Suppressor macrophage treated with lipopolysaccharide for 1 hour (primary cell): ENCODE data around the gene MED29.

Experiments used
- DNase-seq, 3 donors: peaks; one replicate each; pipeline ENCODE4 v3.0.0-alpha.2; 2020 to 2022

MED29 gene

GRCh38 chr19:39412100-39412866 is 21.1 kb downstream of the MED29 start, which contains the start of gene PLEKHG2:
Gene PLEKHG2, plus strand, starts transcription at chr19:39412669. Its CDS starts 1,418 bp downstream, at chr19:39414087.
- peak; percentile 97 to 100 (median 99) for DNase-seq

GRCh38 chr19:39412867-39413271 is 21.7 kb downstream of the MED29 start:
- DNase-seq, result no peak

DNA sequence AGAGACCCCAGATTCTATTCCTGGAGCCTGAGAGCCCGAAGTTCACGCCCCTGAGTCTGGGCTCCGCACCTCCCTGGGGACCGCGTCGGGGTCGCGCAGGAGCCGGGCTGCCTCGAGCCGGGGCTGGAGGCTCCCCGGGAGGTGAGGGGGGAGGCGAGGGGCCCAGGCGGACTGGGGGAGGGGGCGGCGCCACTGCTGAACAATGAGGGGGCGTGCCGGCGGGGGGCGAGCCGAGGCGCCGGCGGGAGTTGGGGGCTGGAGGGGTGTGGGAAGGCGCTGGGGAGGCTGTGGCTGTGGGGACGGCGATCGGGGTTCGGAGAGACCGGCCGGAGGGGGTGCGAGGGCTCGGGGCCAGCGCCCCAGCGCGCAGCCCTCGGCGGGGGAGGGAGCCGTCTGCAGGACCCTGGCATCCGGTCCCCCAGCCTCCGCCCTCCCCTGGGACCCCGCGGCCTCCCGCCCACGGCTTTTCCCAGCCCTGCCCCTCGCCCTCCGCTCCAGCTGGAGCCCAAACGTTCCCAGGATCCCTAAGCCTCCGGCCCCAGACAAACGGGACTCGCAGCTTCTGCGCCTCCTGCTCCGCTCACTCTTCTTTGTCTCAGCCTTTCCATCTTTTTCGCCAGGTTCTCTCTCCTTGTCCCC is 22.2 kb downstream of the MED29 start:
- peak in 1 of 3 donors; percentile 46 for DNase-seq

DNA sequence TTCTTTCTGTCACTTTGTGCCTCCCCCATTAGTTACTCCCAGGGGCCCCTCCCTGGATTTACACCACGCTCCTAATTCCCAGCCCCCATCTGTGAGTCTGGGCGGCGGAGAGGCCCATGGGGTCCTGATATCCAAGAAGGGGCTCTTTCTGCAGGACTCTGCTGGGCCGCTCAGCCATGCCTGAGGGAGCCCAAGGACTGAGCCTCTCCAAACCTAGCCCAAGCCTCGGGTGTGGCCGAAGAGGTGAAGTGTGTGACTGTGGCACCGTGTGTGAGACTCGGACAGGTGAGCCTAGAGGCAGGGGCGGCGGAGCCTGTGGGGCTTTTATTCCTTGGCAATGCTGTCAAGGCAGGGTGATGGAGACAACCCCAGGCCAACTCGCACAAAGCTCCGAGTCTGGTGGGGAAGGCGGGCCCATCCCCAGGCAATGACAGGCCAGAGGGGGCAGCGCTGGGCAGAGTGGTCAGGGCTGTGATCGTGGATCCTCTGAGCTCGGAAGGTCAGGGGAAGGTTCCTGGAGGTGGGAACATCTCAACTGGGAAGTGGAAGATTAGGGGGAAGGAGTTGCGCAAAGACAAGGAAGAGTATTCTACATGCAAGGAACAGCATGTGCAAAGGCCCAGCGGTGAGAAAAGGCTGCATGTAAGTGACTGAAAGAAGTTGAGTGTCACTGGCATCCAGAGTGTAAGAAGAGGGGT is 22.9 kb downstream of the MED29 start:
- DNase-seq, result peak; percentile 33 to 64 (median 60)

DNA sequence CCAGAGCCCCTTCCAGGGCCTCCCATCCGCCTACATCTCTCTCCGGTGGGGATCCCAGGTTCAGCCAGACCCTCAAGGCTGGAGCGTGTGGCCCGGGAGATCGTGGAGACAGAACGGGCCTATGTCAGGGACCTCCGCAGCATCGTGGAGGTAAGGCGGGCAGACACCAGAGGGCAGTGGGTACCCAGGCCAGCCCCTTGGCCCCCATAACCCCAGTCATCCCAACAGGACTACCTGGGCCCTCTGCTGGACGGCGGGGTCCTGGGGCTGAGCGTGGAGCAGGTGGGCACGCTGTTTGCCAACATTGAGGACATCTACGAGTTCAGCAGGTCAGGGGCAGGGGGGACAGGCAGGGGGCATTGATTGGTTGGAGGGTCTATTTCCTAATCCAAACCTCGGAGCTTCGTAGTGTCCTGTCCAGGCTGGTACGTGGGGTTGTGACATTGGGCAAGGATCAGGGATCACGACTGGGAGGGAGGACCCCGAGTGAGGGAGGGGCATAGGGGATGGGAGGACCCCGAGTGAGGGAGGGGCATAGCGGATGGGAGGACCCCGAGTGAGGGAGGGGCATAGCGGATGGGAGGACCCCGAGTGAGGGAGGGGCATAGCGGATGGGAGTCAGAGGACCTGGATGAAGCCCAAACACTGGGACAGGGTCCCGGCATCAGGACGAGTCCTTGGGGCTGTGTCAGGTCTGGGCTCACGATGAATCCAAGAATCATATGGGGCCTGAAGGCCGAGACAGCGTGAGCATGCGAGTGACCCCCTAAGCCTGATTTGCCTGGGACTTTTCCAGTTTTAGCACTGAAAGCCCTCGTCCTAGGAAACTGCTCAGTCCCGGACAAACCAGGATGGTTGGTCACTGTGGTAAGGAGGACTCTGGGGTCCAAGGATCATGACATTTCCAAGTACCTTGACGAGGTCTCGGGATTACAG is 24.2 kb downstream of the MED29 start:
- no peak for DNase-seq

DNA sequence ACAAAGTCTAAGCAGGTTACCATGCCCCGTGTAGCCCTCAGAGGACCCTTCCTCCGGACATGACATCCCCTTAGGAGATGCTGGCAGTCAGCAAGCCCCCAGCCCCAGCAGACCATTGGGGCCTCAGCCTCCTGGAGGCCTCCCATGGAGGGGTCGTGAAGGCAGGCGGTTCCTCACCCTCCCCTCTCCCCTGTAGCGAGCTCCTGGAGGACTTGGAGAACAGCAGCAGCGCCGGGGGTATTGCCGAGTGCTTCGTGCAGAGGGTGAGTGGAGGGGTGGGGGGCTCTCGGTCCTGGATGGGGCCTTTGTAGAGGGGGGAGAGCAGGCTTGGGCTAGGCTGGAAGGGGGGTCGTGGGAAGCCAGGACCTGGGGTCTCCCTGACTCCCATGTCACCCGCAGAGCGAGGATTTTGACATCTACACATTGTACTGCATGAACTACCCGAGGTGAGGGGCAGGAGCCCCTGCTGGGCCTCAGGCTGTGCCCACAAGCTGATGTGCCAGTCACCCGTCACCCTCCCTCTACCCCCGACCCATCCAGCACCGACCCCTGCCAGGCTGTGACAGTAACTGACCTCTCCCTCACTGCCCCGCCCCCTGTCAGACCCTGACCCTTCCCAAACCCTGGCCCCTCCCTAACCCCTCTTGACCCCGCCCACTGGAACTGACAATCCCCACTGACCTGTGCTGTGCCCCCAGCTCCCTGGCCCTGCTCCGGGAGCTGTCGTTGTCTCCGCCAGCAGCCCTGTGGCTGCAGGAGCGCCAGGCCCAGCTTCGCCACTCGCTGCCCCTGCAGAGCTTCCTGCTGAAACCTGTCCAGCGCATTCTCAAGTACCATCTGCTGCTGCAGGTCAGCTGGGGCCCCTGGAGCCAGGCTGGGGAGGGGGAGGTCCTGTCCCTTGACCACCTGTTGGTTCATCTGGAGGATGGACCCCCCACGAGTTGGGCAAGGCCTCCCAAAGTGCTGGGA is 25.3 kb downstream of the MED29 start:
- DNase-seq, result no peak

- no peak for DNase-seq
These were observed 26.4 kb downstream of the MED29 start for GRCh38 chr19:39417463-39418181.

- DNase-seq, result peak in 1 of 3 donors; percentile 40
These were observed 27.8 kb downstream of the MED29 start for GRCh38 chr19:39419003-39419402.

DNA sequence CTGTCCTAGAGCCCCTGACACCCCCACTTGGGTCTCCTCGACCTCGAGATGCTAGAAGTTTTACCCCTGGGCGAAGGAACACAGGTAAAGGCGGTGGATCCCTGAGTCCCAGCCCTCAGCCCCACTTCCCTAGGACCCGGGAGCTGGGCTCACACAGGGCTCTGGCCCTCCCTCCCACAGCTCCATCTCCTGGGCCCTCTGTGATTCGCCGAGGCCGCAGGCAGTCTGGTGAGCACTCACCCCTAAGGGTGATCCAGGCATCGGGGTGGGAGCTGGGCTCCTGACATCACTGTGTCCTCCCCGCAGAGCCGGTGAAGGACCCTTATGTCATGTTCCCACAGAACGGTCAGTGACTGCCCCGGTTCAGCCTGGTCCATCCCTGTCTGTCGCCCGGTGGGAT is 29.6 kb downstream of the MED29 start:
- no peak for DNase-seq

- DNase-seq, result no peak
These were observed 30.8 kb downstream of the MED29 start for GRCh38 chr19:39422020-39422419.

- DNase-seq, result no peak
These were observed 32.3 kb downstream of the MED29 start for GRCh38 chr19:39423258-39424086.

DNA sequence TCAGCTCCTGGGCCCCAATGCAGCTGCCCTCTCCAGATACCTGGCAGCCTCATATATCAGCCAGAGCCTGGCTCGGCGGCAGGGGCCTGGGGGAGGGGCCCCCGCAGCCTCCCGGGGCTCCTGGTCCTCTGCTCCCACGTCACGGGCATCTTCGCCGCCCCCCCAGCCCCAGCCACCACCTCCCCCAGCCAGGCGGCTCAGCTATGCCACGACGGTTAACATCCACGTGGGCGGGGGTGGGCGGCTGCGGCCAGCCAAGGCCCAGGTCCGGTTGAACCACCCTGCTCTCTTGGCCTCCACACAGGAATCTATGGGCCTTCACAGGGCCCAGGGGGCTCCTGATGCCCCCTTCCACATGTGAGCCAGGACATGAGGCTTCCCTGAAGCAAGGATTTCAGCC is 33.8 kb downstream of the MED29 start:
- no peak for DNase-seq

GRCh38 chr19:39425744-39426143 is 34.6 kb downstream of the MED29 start:
- DNase-seq, result no peak

DNA sequence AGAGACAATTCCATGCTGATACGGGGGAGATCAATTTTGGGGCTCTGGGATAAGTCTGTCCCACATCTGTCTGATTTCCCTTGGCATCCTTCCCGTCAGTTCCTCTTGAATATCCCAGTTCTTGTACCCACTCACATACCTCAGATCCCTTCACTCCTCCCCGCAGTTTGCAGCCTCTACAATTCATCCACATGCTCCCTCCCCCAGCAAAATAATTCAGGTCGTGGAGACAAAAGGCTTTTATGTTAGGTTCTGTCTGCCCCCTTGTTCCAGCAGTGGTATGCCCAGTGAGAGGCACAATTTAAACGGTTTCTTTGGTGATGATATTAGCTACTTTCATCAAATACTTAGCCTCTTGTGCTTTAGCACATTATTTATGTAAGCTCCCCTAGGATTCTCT is 35.0 kb downstream of the MED29 start:
- DNase-seq, result no peak

DNA sequence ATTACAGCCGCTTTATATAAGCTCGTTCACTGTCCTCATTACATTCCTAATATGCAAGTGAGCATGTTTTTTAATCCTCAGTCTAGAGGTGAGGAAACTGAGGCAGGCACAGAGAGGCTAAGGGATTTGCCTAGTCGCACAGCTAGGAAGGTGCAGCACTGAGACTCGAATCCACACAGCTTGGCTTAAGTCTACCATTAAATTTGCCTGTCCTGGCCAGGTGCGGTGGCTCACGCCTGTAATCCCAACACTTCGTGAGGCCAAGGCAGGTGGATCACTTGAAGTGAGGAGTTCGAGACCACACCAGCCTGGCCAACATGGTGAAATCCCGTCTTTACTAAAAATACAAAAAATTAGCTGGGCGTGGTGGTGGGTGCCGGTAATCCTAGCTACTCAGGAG is 36.5 kb downstream of the MED29 start:
- DNase-seq, result no peak

GRCh38 chr19:39428283-39429112 is 37.3 kb downstream of the MED29 start:
- no peak for DNase-seq

DNA sequence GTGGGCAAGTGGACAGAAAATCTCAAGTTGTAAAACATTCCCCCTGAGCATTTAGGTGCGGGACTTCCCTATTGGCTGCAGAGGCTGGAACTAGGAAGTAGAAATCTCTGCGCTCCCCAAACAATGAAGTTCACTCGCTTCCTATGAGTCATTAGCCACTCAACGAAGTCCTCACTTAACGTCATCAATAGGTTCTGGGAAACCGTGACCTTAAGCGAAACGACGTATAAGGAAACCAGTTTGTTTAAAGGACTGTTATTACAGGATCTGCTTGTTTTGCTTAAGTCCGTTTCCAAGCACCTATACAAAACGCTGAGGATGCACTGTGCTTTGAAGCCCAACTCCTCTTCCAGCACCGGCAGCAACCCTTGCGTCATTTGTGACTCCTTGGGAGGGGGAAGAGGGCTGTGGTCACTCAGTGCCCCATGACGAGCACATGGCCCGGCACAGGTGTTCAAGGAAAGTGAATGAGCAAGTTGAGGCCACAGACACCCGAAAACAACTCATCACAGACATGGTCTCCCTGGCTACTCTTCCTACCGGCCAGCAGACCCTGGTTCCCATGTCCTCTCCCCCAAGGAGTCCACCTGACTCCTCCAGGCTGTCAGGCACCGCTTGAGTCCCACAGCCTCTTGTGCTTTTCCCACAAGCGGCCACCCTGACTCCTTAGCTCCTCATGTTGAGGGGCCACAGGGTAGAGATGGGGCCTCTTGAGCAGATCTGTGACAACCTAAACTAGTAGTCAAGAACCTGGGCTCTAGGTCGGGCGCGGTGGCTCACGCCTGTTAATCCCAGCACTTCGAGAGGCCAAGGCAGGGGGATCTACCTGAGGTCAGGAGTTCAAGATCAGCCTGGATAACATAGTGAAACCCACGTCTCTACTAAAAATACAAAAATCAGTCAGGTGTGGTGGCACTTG is 39.8 kb downstream of the MED29 start:
- DNase-seq, result peak; percentile 91 to 99 (median 98)

- DNase-seq, result no peak
These were observed 41.5 kb downstream of the MED29 start for GRCh38 chr19:39432677-39433025.
